WERI-Rb-1 (cell line): ENCODE data around the gene LIMS2.

Experiments
- DNase-seq: peaks from one replicate; pipeline ENCODE4 v3.0.0-alpha.2; 2020
- H3K27ac ChIP-seq: fragments of 250-450 bp; sonication (Bioruptor Pico); 2 replicates; pipeline ENCODE4 v1.5.1; 2020; ENCODE audit warnings: mild to moderate bottlenecking, moderate library complexity
- H3K27me3 ChIP-seq: fragments of 250-450 bp; sonication (Bioruptor Pico); 2 replicates; pipeline ENCODE4 v1.5.1; 2021; ENCODE audit warnings: mild to moderate bottlenecking, low read depth, moderate library complexity; ENCODE audit not compliant: insufficient read depth, severe bottlenecking
- H3K36me3 ChIP-seq: fragments of 250-450 bp; sonication (Bioruptor Pico); 2 replicates; pipeline ENCODE4 v1.5.1; 2020; ENCODE audit warnings: mild to moderate bottlenecking, moderate library complexity
- H3K4me3 ChIP-seq: 2 replicates; pipeline ENCODE4 v1.5.1; 2011; ENCODE audit warnings: low read depth, mild to moderate bottlenecking, control low read depth, low read length
- H3K9me3 ChIP-seq: fragments of 250-450 bp; sonication (Bioruptor Pico); 2 replicates; pipeline ENCODE4 v1.5.1; 2021; ENCODE audit warnings: mild to moderate bottlenecking, moderate library complexity; ENCODE audit not compliant: severe bottlenecking
- TF ChIP-seq, protein P1 (sequence below): IDR thresholded peaks from 2 replicates; pipeline ENCODE4 v1.5.1; 2011; ENCODE audit warnings: low read depth, mild to moderate bottlenecking, control low read depth, inconsistent platforms, low read length

The LIMS2 gene

DNA sequence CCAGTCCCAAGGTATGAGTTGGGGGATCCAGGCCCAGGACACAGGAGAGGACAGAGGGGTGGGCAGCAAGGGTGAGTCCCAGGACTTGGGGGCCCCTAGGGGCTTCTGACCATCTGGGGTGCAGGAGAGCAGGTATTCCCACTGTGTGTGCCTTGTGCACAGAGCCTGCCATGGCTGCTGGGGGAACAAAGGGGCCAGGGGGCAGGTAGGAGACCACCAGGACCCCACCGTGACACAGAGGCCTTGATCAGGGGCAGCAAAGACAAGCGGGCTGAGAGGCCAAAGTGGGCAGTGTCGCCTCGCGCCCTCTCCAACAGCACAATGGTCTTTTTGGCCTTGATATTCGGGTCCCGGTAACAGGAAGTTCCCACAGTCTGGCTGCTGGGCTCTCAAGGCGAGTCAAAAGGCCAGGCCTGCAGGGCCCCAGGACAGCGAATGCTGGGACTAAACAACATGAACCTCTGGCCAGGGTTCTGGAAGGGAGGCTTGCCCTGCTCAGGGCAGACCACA is 41.7 kb downstream of the LIMS2 start:
- H3K36me3 ChIP-seq = no peaks in the 10 kb centered on the region
- no peaks in the 10 kb centered on the region for H3K27me3 ChIP-seq
- TF ChIP-seq, protein P1, sequence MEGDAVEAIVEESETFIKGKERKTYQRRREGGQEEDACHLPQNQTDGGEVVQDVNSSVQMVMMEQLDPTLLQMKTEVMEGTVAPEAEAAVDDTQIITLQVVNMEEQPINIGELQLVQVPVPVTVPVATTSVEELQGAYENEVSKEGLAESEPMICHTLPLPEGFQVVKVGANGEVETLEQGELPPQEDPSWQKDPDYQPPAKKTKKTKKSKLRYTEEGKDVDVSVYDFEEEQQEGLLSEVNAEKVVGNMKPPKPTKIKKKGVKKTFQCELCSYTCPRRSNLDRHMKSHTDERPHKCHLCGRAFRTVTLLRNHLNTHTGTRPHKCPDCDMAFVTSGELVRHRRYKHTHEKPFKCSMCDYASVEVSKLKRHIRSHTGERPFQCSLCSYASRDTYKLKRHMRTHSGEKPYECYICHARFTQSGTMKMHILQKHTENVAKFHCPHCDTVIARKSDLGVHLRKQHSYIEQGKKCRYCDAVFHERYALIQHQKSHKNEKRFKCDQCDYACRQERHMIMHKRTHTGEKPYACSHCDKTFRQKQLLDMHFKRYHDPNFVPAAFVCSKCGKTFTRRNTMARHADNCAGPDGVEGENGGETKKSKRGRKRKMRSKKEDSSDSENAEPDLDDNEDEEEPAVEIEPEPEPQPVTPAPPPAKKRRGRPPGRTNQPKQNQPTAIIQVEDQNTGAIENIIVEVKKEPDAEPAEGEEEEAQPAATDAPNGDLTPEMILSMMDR = no peak
- no peak for DNase-seq
- no peak overlapping the region for H3K27ac ChIP-seq
- H3K4me3 ChIP-seq = no peak overlapping the region
- H3K9me3 ChIP-seq = no peaks in the 10 kb centered on the region

GRCh38 chr2:127632592-127633489 is 42.5 kb downstream of the LIMS2 start:
- Histone ChIP-seq H3K9me3 (no peaks in the 10 kb centered on the region), H3K27me3 (no peaks in the 10 kb centered on the region), H3K4me3 (no peak overlapping the region), H3K36me3 (no peaks in the 10 kb centered on the region), H3K27ac (no peak overlapping the region)
- TF ChIP-seq, protein P1 = no peak
- DNase-seq = no peak

DNA sequence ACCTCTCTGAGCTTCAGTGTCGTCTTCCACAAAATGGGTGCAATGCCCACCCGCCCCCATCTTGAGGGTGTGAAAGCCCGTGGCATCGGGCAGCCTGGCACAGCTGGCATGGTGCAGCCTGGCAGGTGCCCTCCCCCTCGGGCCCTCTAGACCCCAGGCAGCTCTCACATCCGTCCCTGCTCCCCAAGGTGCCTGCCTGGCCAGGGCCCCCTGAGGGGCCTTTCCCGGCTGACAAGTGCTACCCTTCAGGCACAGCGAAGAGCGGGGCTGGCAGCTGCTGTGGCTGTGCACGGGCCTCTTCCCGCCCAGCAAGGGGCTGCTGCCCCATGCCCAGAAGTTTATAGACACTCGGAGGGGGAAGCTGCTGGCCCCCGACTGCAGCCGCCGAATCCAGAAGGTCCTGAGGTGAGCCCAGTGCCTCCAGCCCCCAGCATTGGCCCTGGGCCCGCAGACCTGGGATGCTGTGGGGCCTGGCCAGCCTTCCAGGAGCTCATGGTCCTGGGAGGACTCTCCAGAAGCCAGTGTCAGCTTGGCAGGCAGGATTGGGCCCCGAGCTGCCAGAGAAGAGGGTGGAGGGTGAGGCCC is 43.2 kb downstream of the LIMS2 start:
- TF ChIP-seq, protein P1 = no peak
- no peak overlapping the region for H3K27ac ChIP-seq
- H3K9me3 ChIP-seq = no peaks in the 10 kb centered on the region
- H3K36me3 ChIP-seq = no peaks in the 10 kb centered on the region
- no peak for DNase-seq
- H3K4me3 ChIP-seq = no peak overlapping the region
- H3K27me3 ChIP-seq = no peaks in the 10 kb centered on the region

GRCh38 chr2:127631541-127631996 is 43.8 kb downstream of the LIMS2 start:
- no peak overlapping the region for H3K27ac ChIP-seq
- no peaks in the 10 kb centered on the region for H3K9me3 ChIP-seq
- H3K36me3 ChIP-seq = no peaks in the 10 kb centered on the region
- no peak for DNase-seq
- TF ChIP-seq, protein P1 = no peak
- H3K4me3 ChIP-seq = no peak overlapping the region
- H3K27me3 ChIP-seq = no peaks in the 10 kb centered on the region

DNA sequence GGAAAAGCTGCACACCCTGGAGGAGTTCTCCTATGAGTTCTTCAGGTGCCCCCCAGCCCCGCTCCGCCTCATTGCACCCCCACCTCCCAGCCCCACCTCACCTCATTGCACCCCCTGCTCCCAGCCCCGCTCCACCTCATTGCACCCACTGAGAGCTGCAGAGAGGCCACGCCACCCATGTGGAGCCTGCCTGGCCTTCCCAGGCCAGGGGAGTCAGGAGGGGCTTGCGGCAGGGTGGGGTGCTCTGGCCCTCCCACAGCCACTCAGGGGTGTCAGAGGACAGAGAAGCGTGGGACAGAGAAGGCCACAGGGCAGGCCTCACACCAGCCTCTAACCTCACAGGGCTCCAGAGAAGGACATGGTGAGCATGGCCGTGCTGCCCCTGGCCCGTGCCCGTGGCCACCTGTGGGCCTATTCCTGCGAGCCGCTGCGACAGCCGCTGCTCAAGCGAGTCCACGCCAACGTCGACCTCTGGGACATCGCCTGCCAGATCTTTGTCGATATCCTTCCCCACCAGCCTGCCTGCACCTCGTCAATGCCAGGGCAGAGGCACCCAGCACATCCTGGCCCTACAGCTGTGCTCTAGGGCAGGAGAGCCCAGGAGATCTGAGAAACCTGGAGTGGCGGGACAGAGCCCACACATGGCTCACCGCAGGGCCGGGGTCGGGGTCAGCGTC is 44.3 kb downstream of the LIMS2 start:
- Histone ChIP-seq H3K27ac (no peak overlapping the region), H3K36me3 (no peaks in the 10 kb centered on the region), H3K27me3 (no peaks in the 10 kb centered on the region), H3K4me3 (no peak overlapping the region), H3K9me3 (no peaks in the 10 kb centered on the region)
- TF ChIP-seq, protein P1 = no peak
- no peak for DNase-seq
